Coronary artery (tissue), 2 donors: ENCODE measurements around the gene TEX2.
A peak's percentile ranks its signal among the peaks of the same experiment; 100 is the strongest.
"Not testable (repeated sequence)": the region's sequence is repeated elsewhere in the genome, so short reads cannot be mapped to it uniquely, and the experiment has no call there.

ENCODE experiments used
- DNase-seq: peaks from one replicate; pipeline ENCODE4 v3.0.0-alpha.2; 2017; ENCODE audit warnings: low spot score
- H3K27ac ChIP-seq, 2 donors: fragments of 200-600 bp; sonication (generic); one replicate each; pipeline ENCODE4 v1.5.1; 2016 to 2019
- H3K4me3 ChIP-seq: fragments of 200-600 bp; sonication (generic); 2 replicates; pipeline ENCODE4 v1.5.1; 2016; ENCODE audit warnings: mild to moderate bottlenecking, moderate library complexity
- TF ChIP-seq, protein P1 (sequence below): fragments of 200-600 bp; sonication (generic); IDR thresholded peaks from one replicate; pipeline ENCODE4 v1.5.1; 2019; ENCODE audit warnings: antibody characterized with exemption

TEX2 gene

GRCh38 chr17:64245218-64246145 is 17.6 kb downstream of the TEX2 start:
- TF ChIP-seq, protein P1, sequence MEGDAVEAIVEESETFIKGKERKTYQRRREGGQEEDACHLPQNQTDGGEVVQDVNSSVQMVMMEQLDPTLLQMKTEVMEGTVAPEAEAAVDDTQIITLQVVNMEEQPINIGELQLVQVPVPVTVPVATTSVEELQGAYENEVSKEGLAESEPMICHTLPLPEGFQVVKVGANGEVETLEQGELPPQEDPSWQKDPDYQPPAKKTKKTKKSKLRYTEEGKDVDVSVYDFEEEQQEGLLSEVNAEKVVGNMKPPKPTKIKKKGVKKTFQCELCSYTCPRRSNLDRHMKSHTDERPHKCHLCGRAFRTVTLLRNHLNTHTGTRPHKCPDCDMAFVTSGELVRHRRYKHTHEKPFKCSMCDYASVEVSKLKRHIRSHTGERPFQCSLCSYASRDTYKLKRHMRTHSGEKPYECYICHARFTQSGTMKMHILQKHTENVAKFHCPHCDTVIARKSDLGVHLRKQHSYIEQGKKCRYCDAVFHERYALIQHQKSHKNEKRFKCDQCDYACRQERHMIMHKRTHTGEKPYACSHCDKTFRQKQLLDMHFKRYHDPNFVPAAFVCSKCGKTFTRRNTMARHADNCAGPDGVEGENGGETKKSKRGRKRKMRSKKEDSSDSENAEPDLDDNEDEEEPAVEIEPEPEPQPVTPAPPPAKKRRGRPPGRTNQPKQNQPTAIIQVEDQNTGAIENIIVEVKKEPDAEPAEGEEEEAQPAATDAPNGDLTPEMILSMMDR: no peak
- H3K4me3 ChIP-seq: no peak overlapping the region
- no peak for DNase-seq
- H3K27ac ChIP-seq: peak overlapping the region; percentile 24 to 78

GRCh38 chr17:64244165-64244564 is 18.9 kb downstream of the TEX2 start:
- TF ChIP-seq, protein P1: no peak
- peak overlapping the region; percentile 78 to 86 for H3K27ac ChIP-seq
- no peak for DNase-seq
- H3K4me3 ChIP-seq: no peak overlapping the region

DNA sequence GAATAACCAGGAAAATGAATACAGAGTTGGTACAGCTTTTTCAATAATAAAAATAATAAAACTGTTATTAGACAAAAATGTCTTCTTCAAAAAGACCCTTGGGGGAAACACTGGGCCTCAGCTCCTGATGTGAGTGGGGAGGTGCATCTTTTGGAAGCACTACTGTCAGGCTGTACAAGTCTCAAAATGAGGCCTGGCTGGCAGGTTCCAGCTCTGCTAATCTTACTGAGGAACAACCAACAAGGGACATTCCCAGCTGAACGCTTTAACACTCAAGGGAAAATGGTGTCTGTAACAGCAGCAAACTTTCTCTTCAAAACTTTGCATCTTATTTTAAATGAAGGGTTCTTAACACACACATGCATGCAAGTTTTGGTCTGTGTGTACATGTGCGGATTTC is 19.7 kb downstream of the TEX2 start:
- peak overlapping the region; percentile 57 to 86 for H3K27ac ChIP-seq
- DNase-seq: no peak
- H3K4me3 ChIP-seq: no peak overlapping the region
- TF ChIP-seq, protein P1: no peak

DNA sequence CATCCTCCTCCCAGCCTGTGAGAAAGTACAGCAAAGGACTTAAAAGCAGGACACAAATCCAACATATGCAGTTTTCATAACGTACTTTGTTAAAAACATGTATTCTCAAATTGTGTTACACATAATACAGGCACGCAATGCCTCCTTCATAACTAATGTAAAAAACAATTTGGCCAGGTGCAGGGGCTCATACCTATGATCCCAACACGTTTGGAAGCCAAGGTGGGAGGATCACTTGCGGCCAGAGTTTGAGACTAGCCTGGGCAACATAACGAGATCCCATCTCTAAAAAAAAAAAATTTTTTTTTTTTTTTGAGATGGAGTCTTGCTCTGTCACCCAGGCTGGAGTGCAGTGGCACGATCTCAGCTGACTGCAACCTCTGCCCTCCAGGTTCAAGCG is 20.4 kb downstream of the TEX2 start:
- TF ChIP-seq, protein P1: no peak

DNA sequence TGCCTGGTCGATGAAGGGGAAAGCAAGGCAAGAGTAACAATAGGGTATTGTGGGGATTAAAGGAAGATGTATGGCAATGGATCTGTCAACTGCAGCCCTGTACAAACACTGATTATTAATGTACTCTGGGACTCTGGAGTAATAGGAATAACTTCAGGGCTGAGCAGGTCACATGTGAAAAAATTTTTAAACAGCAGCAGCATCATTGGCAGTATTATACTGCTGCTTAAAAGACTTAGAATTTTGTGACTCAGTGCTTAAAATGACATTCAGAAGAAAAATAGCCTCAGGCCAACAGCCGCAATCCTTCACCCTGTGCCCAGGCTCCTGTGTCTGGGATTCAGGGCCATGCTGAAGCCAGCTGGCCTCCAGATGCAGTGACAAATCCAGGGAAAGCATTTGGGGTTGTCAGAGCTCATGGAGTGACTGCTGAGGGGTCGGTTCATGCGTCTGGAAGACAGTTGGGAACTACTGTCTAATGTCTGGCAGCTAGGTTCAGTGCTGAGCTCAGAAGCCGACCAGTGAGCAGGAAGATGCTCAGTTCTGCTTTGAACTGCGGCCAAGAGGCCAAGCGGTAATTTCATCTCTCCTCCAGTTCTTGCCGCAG is 22.2 kb downstream of the TEX2 start:
- peak; percentile 89 for DNase-seq
- H3K27ac ChIP-seq: peak overlapping the region; percentile 84 to 86

More for the DNA sequence above, 20.4 kb downstream of the TEX2 start:
- no peak for DNase-seq
- H3K4me3 ChIP-seq: no peak overlapping the region
- peak overlapping the region; percentile 84 to 86 for H3K27ac ChIP-seq

DNA sequence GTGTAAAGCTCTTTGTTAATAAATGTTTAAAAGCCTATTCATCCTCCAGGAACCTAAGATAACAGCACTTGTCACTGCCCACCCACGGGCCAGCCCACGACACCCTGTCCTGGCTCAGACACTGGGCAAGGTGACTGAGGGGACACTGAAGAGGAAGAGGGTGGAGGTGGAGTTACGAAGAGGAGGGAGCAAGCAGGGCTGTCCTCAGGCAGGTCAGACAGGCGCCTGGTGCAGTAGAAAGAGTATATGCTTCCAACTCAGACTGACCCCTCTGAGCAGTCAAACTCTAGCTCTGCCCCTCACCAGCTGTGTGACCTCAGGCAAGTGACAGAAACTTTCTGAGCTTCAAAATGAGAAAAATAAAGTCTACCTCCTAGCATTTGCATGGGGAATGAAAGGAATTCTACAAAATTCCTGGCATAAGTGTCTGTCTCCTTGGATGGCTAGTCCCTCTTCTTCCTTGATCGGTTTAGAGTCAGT is 22.8 kb downstream of the TEX2 start:
- TF ChIP-seq, protein P1: no peak
- peak overlapping the region; percentile 23 for H3K4me3 ChIP-seq
- no peak for DNase-seq
- H3K27ac ChIP-seq: peak overlapping the region; percentile 84 to 86

More for the DNA sequence above, 22.2 kb downstream of the TEX2 start:
- peak overlapping the region; percentile 23 for H3K4me3 ChIP-seq
- TF ChIP-seq, protein P1: no peak

- peak overlapping the region in 1 of 2 donors; percentile 86 for H3K27ac ChIP-seq
- DNase-seq, H3K4me3 ChIP-seq: not testable (repeated sequence)
Observed at GRCh38 chr17:64238449-64238848, 24.6 kb downstream of the TEX2 start.
